Spleen (tissue), 11 donors: ENCODE results near the gene PSME1. TPM values are rescaled to one million over a fixed set of nuclear protein-coding genes. Genes with fewer than 3 reads are reported as not detected.

Source experiments
- DNase-seq: peaks from one replicate; pipeline ENCODE4 v3.0.0-alpha.2; 2020
- H3K27ac ChIP-seq, 8 donors: fragments of 200-600 bp; sonication (generic) in 7 of 8; 1 replicate in 4 of 8; 2 replicates in 4 of 8; pipeline versions ENCODE4 v1.5.0 to v1.8.0; 2016 to 2021; ENCODE audit warnings: inconsistent platforms in 4 of 8, mild to moderate bottlenecking in 4 of 8, moderate library complexity in 1 of 8
- H3K27me3 ChIP-seq, 7 donors: fragments of 200-600 bp; sonication (generic) in 6 of 7; replicated peaks in 1 of 7; 1 replicate in 4 of 7; 2 replicates in 3 of 7; pipeline versions ENCODE4 v1.5.0 to v1.8.0; 2016 to 2021; ENCODE audit warnings: inconsistent platforms in 3 of 7, mild to moderate bottlenecking in 1 of 7
- H3K36me3 ChIP-seq, 6 donors: fragments of 200-600 bp; sonication (generic) in 5 of 6; 1 replicate in 4 of 6; 2 replicates in 2 of 6; pipeline versions ENCODE4 v1.5.0 to v1.8.0; 2016 to 2021; ENCODE audit warnings: inconsistent platforms in 2 of 6
- H3K4me1 ChIP-seq, 6 donors: fragments of 200-600 bp; sonication (generic) in 5 of 6; 1 replicate in 3 of 6; 2 replicates in 3 of 6; pipeline versions ENCODE4 v1.5.0 to v1.8.0; 2016 to 2021; ENCODE audit warnings: inconsistent platforms in 3 of 6
- H3K4me3 ChIP-seq, 8 donors: fragments of 200-600 bp; sonication (generic) in 7 of 8; 1 replicate in 4 of 8; 2 replicates in 4 of 8; pipeline versions ENCODE4 v1.5.0 to v1.8.0; 2016 to 2021; ENCODE audit warnings: inconsistent platforms in 4 of 8, mild to moderate bottlenecking in 4 of 8, moderate library complexity in 2 of 8
- H3K9me3 ChIP-seq, 8 donors: fragments of 200-600 bp; sonication (generic) in 7 of 8; 1 replicate in 4 of 8; 2 replicates in 4 of 8; pipeline versions ENCODE4 v1.5.0 to v1.8.0; 2016 to 2021; ENCODE audit warnings: inconsistent platforms in 4 of 8
- CTCF ChIP-seq, 11 experiments: fragments of 200-600 bp in 7 of 11; fragments of 450-650 bp in 4 of 11; sonication (generic) in 4 of 11; IDR thresholded peaks in 8 of 11; conservative IDR thresholded peaks in 3 of 11; 1 replicate in 7 of 11; 2 replicates in 4 of 11; pipeline versions ENCODE4 v1.4.0 to v1.8.0; 2016 to 2021; ENCODE audit warnings: antibody characterized with exemption in 11 of 11, inconsistent platforms in 4 of 11, mild to moderate bottlenecking in 1 of 11
- POLR2A ChIP-seq, 3 donors: fragments of 450-650 bp; IDR thresholded peaks; one replicate each; pipeline ENCODE4 v1.5.1; 2017; ENCODE audit warnings: antibody characterized with exemption in 3 of 3, mild to moderate bottlenecking in 1 of 3
- POLR2AphosphoS5 ChIP-seq, 3 donors: sonication (generic); formaldehyde crosslinking; IDR thresholded peaks; one replicate each; pipeline ENCODE4 v1.5.1; 2017; ENCODE audit warnings: antibody characterized with exemption in 3 of 3
- WGBS, 5 donors: extraction: QIAGEN DNeasy Blood & Tissue Kit in 3 of 5; methylation state at CpG; one replicate each; pipeline versions ENCODE4 v1.1.5 to v1.1.7; 2013 to 2018; 5-methylcytosine and 5-hydroxymethylcytosine counted together
- intact Hi-C: fragments of 100-400 bp; cut with DNase I; formaldehyde crosslinking; loops from one replicate; pipeline ENCODE4 v1.15.0; 2023; ENCODE audit warnings: low total_unique reads
- polyA plus RNA-seq, 3 donors: library from polyadenylated mRNA; stranded (reverse); fragments of 200-250 nt; gene quantifications; one replicate each; pipeline ENCODE4 v1.2.1, GENCODE V29; 2013
- total RNA-seq, 7 donors: library from RNA; depleted of rRNA in 3 of 7; stranded (reverse); fragments of >200 nt in 3 of 7; fragmentation: NEBNext Ultra II Directional in 4 of 7; extraction: Animal tissue kit (Norgen Biotek cat#: 25700) in 4 of 7; gene quantifications; one replicate each; pipeline versions ENCODE4 v1.1.0 to v1.2.1, GENCODE V29; 2016 to 2021
- donor health status: healthy with polysubstance abuse.
- donor health status: DM: no; HTN: no; CAD: no; lungs with moderate emphysema.
- donor health status: DM: no; HTN: no; CAD: no.
- donor health status: Bipolar disorder and iron deficiency.
- donor health status: healthy.
- donor health status: DM: no; HTN: no; CAD: no.
- donor health status: DM: yes; HTN: yes; CAD: no.

Gene PSME1
- total and polyA plus RNA-seq, 10 donors: 157 to 441 (median 253) TPM

- peaks cover 32 to 79% (median 53%) of the 10 kb centered on the region in 6 donors for H3K4me1 ChIP-seq
- intact Hi-C loops: no loop called here
- no peak for DNase-seq
- H3K27me3 ChIP-seq: no peaks in the 10 kb centered on the region
- no peaks in the 10 kb centered on the region for H3K9me3 ChIP-seq
- peaks cover 3 to 23% (median 16%) of the 10 kb centered on the region in 6 donors for H3K36me3 ChIP-seq
- no peak overlapping the region for H3K27ac ChIP-seq
- no peak overlapping the region for H3K4me3 ChIP-seq
- 85 to 95% (median 93%) methylated on average over 1 of the region's 1 CpG for WGBS, 5 donors
- TF ChIP-seq POLR2A (IDR thresholded peaks at IDR 0.05) (no peak), CTCF (IDR thresholded peaks at IDR 0.05 in 8 of 11, conservative IDR thresholded peaks at IDR 0.05 in 3 of 11) (no peak), POLR2AphosphoS5 (IDR thresholded peaks at IDR 0.05) (no peak)
These were observed 2.3 kb upstream of the PSME1 start for GRCh38 chr14:24133735-24134134.

GRCh38 chr14:24135584-24135833 lies 485 bp upstream of the PSME1 start:
- Histone ChIP-seq H3K4me1 (peaks cover 44 to 87% (median 68%) of the 10 kb centered on the region in 6 donors), H3K36me3 (peaks cover 3 to 36% (median 25%) of the 10 kb centered on the region in 6 donors), H3K27me3 (no peaks in the 10 kb centered on the region), H3K27ac (peak overlapping the region; percentile 92 to 99 (median 97)), H3K9me3 (no peaks in the 10 kb centered on the region), H3K4me3 (peak overlapping the region; percentile 72 to 98 (median 92))
- intact Hi-C loops: no loop called here
- WGBS, 5 donors: 7 to 13% (median 12%) methylated on average over 9 of the region's 9 CpGs
- no peak for TF ChIP-seq CTCF (IDR thresholded peaks at IDR 0.05 in 8 of 11, conservative IDR thresholded peaks at IDR 0.05 in 3 of 11)
- no peak for TF ChIP-seq POLR2AphosphoS5 (IDR thresholded peaks at IDR 0.05)
- no peak for TF ChIP-seq POLR2A (IDR thresholded peaks at IDR 0.05)
- no peak for DNase-seq

- WGBS, 5 donors: 28 to 44% (median 32%) methylated on average over 13 of the region's 13 CpGs
- no peaks in the 10 kb centered on the region for H3K27me3 ChIP-seq
- peaks cover 3 to 36% (median 25%) of the 10 kb centered on the region in 6 donors for H3K36me3 ChIP-seq
- H3K4me1 ChIP-seq: peaks cover 40 to 82% (median 63%) of the 10 kb centered on the region in 6 donors
- peak overlapping the region; percentile 92 to 99 (median 97) for H3K27ac ChIP-seq
- H3K9me3 ChIP-seq: no peaks in the 10 kb centered on the region
- H3K4me3 ChIP-seq: peak overlapping the region; percentile 72 to 98 (median 92)
- intact Hi-C loops: no loop called here
- peak; percentile 76 for DNase-seq
- TF ChIP-seq POLR2A (IDR thresholded peaks at IDR 0.05): no peak
- TF ChIP-seq POLR2AphosphoS5 (IDR thresholded peaks at IDR 0.05): no peak
- TF ChIP-seq CTCF (IDR thresholded peaks at IDR 0.05 in 8 of 11, conservative IDR thresholded peaks at IDR 0.05 in 3 of 11): no peak
These were observed 912 bp downstream of the PSME1 start for GRCh38 chr14:24136684-24137528.
